HL-60 (cell line): ENCODE results near the gene PLEKHG4B.

ENCODE experiments used
- GABPA ChIP-seq: IDR thresholded peaks from 2 replicates; pipeline ENCODE4 v1.6.1; 2012; ENCODE audit warnings: low read depth
- POLR2AphosphoS5 ChIP-seq: IDR thresholded peaks from 2 replicates; pipeline ENCODE4 v1.6.1; 2012; ENCODE audit warnings: low read depth
- SPI1 ChIP-seq: IDR thresholded peaks from 2 replicates; pipeline ENCODE4 v1.6.1; 2012; ENCODE audit warnings: low read depth, mild to moderate bottlenecking, borderline replicate concordance
- TF ChIP-seq, protein P1 (sequence below): IDR thresholded peaks from one replicate; pipeline ENCODE4 v1.5.1; 2011; ENCODE audit warnings: low read length, control low read depth, inconsistent platforms; ENCODE audit not compliant: insufficient read depth

DNA sequence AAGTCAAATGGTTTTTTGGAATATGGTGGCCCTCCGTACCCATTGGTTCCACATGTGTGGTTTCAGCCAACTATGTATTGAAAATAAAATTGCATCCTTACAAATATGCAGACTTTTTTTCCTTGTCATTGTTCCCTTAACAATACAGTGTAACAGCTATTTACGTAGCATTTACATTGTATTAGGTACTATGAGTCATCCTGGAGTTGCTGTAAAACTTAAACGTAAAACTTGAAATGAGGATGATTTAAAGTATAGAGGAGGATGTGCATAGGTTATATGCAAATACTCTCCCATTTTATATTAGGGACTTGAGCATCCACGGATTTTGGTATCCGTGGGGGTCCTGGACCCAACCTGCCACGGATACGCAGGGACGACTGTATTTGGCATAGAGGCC is 142.5 kb downstream of the PLEKHG4B start:
- TF ChIP-seq, protein P1, sequence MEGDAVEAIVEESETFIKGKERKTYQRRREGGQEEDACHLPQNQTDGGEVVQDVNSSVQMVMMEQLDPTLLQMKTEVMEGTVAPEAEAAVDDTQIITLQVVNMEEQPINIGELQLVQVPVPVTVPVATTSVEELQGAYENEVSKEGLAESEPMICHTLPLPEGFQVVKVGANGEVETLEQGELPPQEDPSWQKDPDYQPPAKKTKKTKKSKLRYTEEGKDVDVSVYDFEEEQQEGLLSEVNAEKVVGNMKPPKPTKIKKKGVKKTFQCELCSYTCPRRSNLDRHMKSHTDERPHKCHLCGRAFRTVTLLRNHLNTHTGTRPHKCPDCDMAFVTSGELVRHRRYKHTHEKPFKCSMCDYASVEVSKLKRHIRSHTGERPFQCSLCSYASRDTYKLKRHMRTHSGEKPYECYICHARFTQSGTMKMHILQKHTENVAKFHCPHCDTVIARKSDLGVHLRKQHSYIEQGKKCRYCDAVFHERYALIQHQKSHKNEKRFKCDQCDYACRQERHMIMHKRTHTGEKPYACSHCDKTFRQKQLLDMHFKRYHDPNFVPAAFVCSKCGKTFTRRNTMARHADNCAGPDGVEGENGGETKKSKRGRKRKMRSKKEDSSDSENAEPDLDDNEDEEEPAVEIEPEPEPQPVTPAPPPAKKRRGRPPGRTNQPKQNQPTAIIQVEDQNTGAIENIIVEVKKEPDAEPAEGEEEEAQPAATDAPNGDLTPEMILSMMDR: no peak
- TF ChIP-seq GABPA (no peak), POLR2AphosphoS5 (no peak), SPI1 (no peak)
